GM18526 (cell line): ENCODE measurements around the gene PACRGL.

Experiments
- POLR2A ChIP-seq: IDR thresholded peaks from 3 replicates; pipeline ENCODE4 v1.6.1; 2011; ENCODE audit not compliant: insufficient read length; ENCODE audit errors: extremely low read depth

Gene PACRGL

DNA sequence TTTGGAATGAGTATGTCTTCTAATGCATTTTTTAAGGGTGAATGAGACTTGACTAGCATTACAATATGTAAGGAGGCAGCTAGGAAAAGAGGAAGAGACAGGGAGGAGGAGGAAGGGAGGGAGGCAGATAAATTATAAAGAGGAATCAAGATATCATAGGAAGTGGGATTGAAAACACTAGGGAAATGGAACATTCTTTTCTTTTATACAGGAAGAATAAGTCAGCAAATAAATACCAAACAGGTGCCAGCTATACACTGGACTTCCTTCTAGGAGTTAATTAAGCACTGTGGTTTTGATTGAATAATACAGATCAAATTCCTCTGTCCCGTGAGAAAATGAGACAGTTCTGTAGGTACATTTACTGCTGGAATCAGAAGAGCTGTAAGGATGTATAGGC, 78.6 kb downstream of the PACRGL start:
- TF ChIP-seq POLR2A = no peak

DNA sequence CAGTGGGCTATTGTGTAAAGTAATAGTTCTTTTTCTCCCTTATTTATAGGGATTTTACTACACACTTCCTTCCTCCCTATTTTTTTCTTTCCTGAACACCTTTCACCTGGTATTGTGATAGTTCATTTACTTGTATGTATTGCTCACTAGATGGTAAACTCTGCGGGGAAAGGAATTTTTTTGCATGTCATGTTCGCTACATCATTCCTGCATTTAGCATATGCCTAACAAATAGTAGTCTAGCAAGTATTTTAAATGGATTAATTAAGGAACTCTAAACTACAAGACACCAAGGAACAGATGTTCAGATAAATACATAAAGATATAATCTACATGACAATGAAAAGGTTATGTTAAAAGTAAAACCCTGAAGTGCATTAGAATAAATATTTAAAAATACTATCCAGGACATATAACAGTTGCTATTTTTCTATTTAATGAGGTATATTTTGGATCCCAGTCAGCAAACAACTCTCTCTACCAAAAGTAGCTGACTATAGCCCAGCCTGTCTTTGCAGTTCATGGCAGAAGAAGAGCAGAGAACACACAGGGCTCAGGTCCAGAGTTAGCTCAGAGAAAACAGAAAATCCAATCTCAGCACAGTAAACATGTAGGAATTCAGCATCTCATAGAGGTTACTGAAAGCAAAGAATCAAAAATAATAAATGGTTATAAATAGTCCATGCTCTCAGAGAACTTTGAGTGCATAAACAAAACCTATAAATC, 87.8 kb downstream of the PACRGL start:
- TF ChIP-seq POLR2A = no peak
